H1 (cell line): Measurements from ENCODE around the gene PRRG2. TPM values are rescaled to one million over a fixed set of nuclear protein-coding genes. Genes with fewer than 3 reads are reported as not detected.

ENCODE experiments used
- CTCF ChIA-PET: fragments of 300-600 bp; sonication (Branson Sonifier 250); formaldehyde crosslinking; loops from one replicate; lab custom pipeline; 2021; ENCODE audit not compliant: partially characterized antibody; lab: Charles Lee
- POLR2A ChIA-PET: fragments of 300-600 bp; sonication (Branson Sonifier 250); formaldehyde crosslinking; loops from one replicate; lab custom pipeline; 2021; ENCODE audit warnings: inconsistent platforms; ENCODE audit not compliant: partially characterized antibody; lab: Charles Lee
- DNase-seq, 2 experiments: peaks; one replicate each; pipeline versions ENCODE4 v3.0.0 to v3.0.0-alpha.2; 2010 to 2022; ENCODE audit warnings: low spot score in 2 of 2, low read depth in 1 of 2, mixed read lengths in 1 of 2
- FAIRE-seq: peaks from 2 replicates; lab custom pipeline; 2011; peaks lifted over from hg19 to GRCh38; lab: Jason Lieb, UNC
- H2AFZ ChIP-seq: 2 replicates; pipeline ENCODE4 v1.8.1; 2012; ENCODE audit warnings: low read length, inconsistent platforms
- H2AK5ac ChIP-seq: 2 replicates; pipeline ENCODE4 v1.6.1; 2013; ENCODE audit warnings: low read depth, low read length
- H2BK120ac ChIP-seq: replicated peaks from 2 replicates; pipeline ENCODE3; 2013; ENCODE audit warnings: low read depth, low read length, inconsistent platforms
- H2BK12ac ChIP-seq: 2 replicates; pipeline ENCODE4 v1.6.1; 2013; ENCODE audit warnings: low read depth, low read length
- H2BK15ac ChIP-seq: 2 replicates; pipeline ENCODE4 v1.6.1; 2013; ENCODE audit warnings: low read length
- H2BK20ac ChIP-seq: 2 replicates; pipeline ENCODE4 v1.6.1; 2013; ENCODE audit warnings: low read length
- H2BK5ac ChIP-seq: 2 replicates; pipeline ENCODE4 v1.6.1; 2013; ENCODE audit warnings: low read depth, low read length
- H3K14ac ChIP-seq: 2 replicates; pipeline ENCODE4 v1.6.1; 2013; ENCODE audit warnings: inconsistent platforms; ENCODE audit not compliant: insufficient read length
- H3K18ac ChIP-seq: 2 replicates; pipeline ENCODE4 v1.6.1; 2013; ENCODE audit warnings: low read length; ENCODE audit errors: extremely low read depth
- H3K23ac ChIP-seq: 2 replicates; pipeline ENCODE4 v1.6.1; 2013; ENCODE audit warnings: inconsistent platforms; ENCODE audit not compliant: insufficient read length
- H3K23me2 ChIP-seq: 2 replicates; pipeline ENCODE4 v1.6.1; 2013; ENCODE audit warnings: low read depth, low read length
- H3K27ac ChIP-seq: 2 replicates; pipeline ENCODE4 v1.6.1; 2011; ENCODE audit warnings: low read depth, low read length, inconsistent platforms
- H3K27me3 ChIP-seq, 4 experiments: replicated peaks in 1 of 4; 1 replicate in 1 of 4; 2 replicates in 3 of 4; pipeline versions ENCODE4 v1.6.1 to v1.8.1; 2011 to 2013; ENCODE audit warnings: low read length in 3 of 4, mild to moderate bottlenecking in 3 of 4, inconsistent platforms in 2 of 4, mixed read lengths in 2 of 4, moderate library complexity in 1 of 4; ENCODE audit not compliant: control insufficient read depth in 3 of 4, insufficient read depth in 3 of 4; ENCODE audit errors: extremely low read depth in 1 of 4
- H3K36me3 ChIP-seq, 4 experiments: 2 replicates each; pipeline versions ENCODE4 v1.6.1 to v1.8.1; 2011 to 2013; ENCODE audit warnings: mild to moderate bottlenecking in 4 of 4, low read length in 3 of 4, moderate library complexity in 2 of 4, control low read depth in 1 of 4, inconsistent platforms in 1 of 4; ENCODE audit not compliant: insufficient read depth in 4 of 4, control insufficient read depth in 2 of 4
- H3K4ac ChIP-seq: replicated peaks from 2 replicates; pipeline ENCODE3; 2013; ENCODE audit warnings: low read length, low read depth, mixed read lengths, inconsistent platforms; ENCODE audit not compliant: insufficient read length
- H3K4me1 ChIP-seq, 4 experiments: replicated peaks in 1 of 4; 1 replicate in 1 of 4; 2 replicates in 3 of 4; pipeline versions ENCODE4 v1.6.1 to v1.8.1; 2011 to 2013; ENCODE audit warnings: low read length in 3 of 4, inconsistent platforms in 2 of 4, mixed read lengths in 1 of 4; ENCODE audit not compliant: insufficient read depth in 4 of 4, control insufficient read depth in 3 of 4
- H3K4me2 ChIP-seq, 2 experiments: 2 replicates each; pipeline versions ENCODE4 v1.6.1 to v1.8.1; 2011 to 2013; ENCODE audit warnings: low read depth in 2 of 2, low read length in 2 of 2, control low read depth in 1 of 2, inconsistent platforms in 1 of 2, mild to moderate bottlenecking in 1 of 2; ENCODE audit not compliant: insufficient read depth in 1 of 2
- H3K4me3 ChIP-seq, 4 experiments: fragments of 200-600, 300-600 bp in 1 of 4; sonication (generic), shearing (Covaris generic), sonication (Bioruptor Twin) in 1 of 4; 2 replicates each; pipeline versions ENCODE4 v1.5.1 to v1.8.1; 2011 to 2016; ENCODE audit warnings: low read length in 4 of 4, low read depth in 3 of 4, control low read depth in 2 of 4, inconsistent platforms in 2 of 4, mild to moderate bottlenecking in 2 of 4, mixed read lengths in 1 of 4, moderate library complexity in 1 of 4; ENCODE audit not compliant: insufficient read depth in 2 of 4; ENCODE audit errors: extremely low read depth in 1 of 4
- H3K56ac ChIP-seq: replicated peaks from 2 replicates; pipeline ENCODE3; 2013; ENCODE audit warnings: low read depth, mild to moderate bottlenecking, mixed read lengths, low read length, inconsistent platforms; ENCODE audit not compliant: insufficient read length
- H3K79me1 ChIP-seq: 2 replicates; pipeline ENCODE4 v1.6.1; 2013; ENCODE audit warnings: low read depth, low read length, control low read depth
- H3K79me2 ChIP-seq, 2 experiments: 2 replicates each; pipeline versions ENCODE4 v1.6.1 to v1.8.1; 2012 to 2013; ENCODE audit warnings: low read length in 2 of 2, mild to moderate bottlenecking in 2 of 2, inconsistent platforms in 1 of 2; ENCODE audit not compliant: insufficient read depth in 2 of 2, control insufficient read depth in 1 of 2
- H3K9ac ChIP-seq, 4 experiments: replicated peaks in 1 of 4; 1 replicate in 1 of 4; 2 replicates in 3 of 4; pipeline versions ENCODE4 v1.6.1 to v1.8.1; 2011 to 2013; ENCODE audit warnings: low read depth in 3 of 4, low read length in 3 of 4, control low read depth in 2 of 4, mild to moderate bottlenecking in 2 of 4, moderate library complexity in 2 of 4, inconsistent platforms in 1 of 4; ENCODE audit errors: extremely low read depth in 1 of 4
- H3K9me3 ChIP-seq, 2 experiments: 2 replicates each; pipeline versions ENCODE4 v1.6.1 to v1.8.1; 2012 to 2013; ENCODE audit warnings: mild to moderate bottlenecking in 2 of 2, moderate library complexity in 2 of 2, control low read depth in 1 of 2, inconsistent platforms in 1 of 2, low read depth in 1 of 2, low read length in 1 of 2, mixed read lengths in 1 of 2; ENCODE audit not compliant: insufficient read depth in 2 of 2
- H4K20me1 ChIP-seq, 2 experiments: replicated peaks in 1 of 2; 2 replicates each; pipeline versions ENCODE3 to v1.8.1; 2011 to 2013; ENCODE audit warnings: inconsistent platforms in 2 of 2, low read length in 2 of 2, mild to moderate bottlenecking in 1 of 2; ENCODE audit not compliant: insufficient read depth in 2 of 2, control insufficient read depth in 1 of 2
- H4K5ac ChIP-seq: 2 replicates; pipeline ENCODE4 v1.6.1; 2013; ENCODE audit warnings: low read length, low read depth, mixed read lengths, inconsistent platforms; ENCODE audit not compliant: insufficient read length
- H4K8ac ChIP-seq: 2 replicates; pipeline ENCODE4 v1.8.0; 2013; ENCODE audit warnings: mild to moderate bottlenecking, moderate library complexity, low read length, inconsistent platforms; ENCODE audit not compliant: insufficient read depth; ENCODE audit errors: extremely low read depth
- H4K91ac ChIP-seq: replicated peaks from 2 replicates; pipeline ENCODE3; 2013; ENCODE audit warnings: low read length, mixed read lengths, inconsistent platforms; ENCODE audit not compliant: insufficient read length
- SIN3A ChIP-seq, 2 experiments: IDR thresholded peaks in 1 of 2; conservative IDR thresholded peaks in 1 of 2; 2 replicates each; pipeline ENCODE4 v1.6.1; 2011 to 2012; ENCODE audit warnings: low read length in 2 of 2, improper control_type of control experiment in 1 of 2, low read depth in 1 of 2, mild to moderate bottlenecking in 1 of 2
- SP1 ChIP-seq: IDR thresholded peaks from 2 replicates; pipeline ENCODE4 v1.6.1; 2011; ENCODE audit warnings: low read depth, low read length
- WGBS, 2 experiments: shearing (Covaris generic) in 1 of 2; methylation state at CpG; one replicate each; pipeline versions ENCODE4 v1.1.6 to v1.1.7; 2013 to 2015; ENCODE audit warnings: low lambda C conversion rate in 2 of 2, mixed read lengths in 2 of 2, inconsistent platforms in 1 of 2, low coverage in 1 of 2, missing lambda C conversion rate in 1 of 2; ENCODE audit not compliant: insufficient replicate concordance in 2 of 2, insufficient coverage in 1 of 2, insufficient read length in 1 of 2; ENCODE audit errors: extremely low coverage in 1 of 2, missing lambda C conversion rate in 1 of 2; 5-methylcytosine and 5-hydroxymethylcytosine counted together
- polyA plus RNA-seq, 7 experiments: library from polyadenylated mRNA; depleted of rRNA in 3 of 7; stranded (reverse) in 5 of 7; unstranded in 2 of 7; fragments of >200 nt in 5 of 7; fragments of 200-250 nt in 2 of 7; gene quantifications; 1 replicate in 5 of 7; 2 replicates in 1 of 7; 4 replicates in 1 of 7; pipeline versions ENCODE4 v1.2.1 to v1.2.3, GENCODE V29; 2011 to 2013; ENCODE audit warnings: missing spikeins in 2 of 7, mixed read lengths in 2 of 7
- total RNA-seq: library from RNA; stranded (reverse); fragmentation: NEBNext Ultra II Directional; extraction: Animal tissue kit (Norgen Biotek cat#: 25700); gene quantifications from 2 replicates; pipeline ENCODE4 v1.2.1, GENCODE V29; 2021

The PRRG2 gene
- total and polyA plus RNA-seq, 2 of the 8 experiments (the other 6 are each of a cell fraction or from before 2014, with no cell fraction given), result 4.1 to 5.6 TPM

- peaks cover 0 to 7% (median 2%) of the 10 kb centered on the region in 4 experiments; a peak in 2 of 7 replicates for H3K4me1 ChIP-seq
- peaks cover 2% of the 10 kb centered on the region; the same call in 1 of the 2 replicates for H3K79me1 ChIP-seq
- no peak overlapping the region for H2BK15ac ChIP-seq
- H4K8ac ChIP-seq, result no peak overlapping the region
- H3K23ac ChIP-seq, result no peak overlapping the region
- WGBS, 2 experiments, result 94% methylated on average over 6 of the region's 6 CpGs; no CpG with 5 or more reads in 1 of the 2 experiments
- H4K5ac ChIP-seq, result no peak overlapping the region
- no peak overlapping the region for H3K4ac ChIP-seq
- peaks cover 0 to 7% of the 10 kb centered on the region in 2 experiments for H4K20me1 ChIP-seq
- H3K23me2 ChIP-seq, result no peaks in the 10 kb centered on the region
- no peak overlapping the region for H2BK12ac ChIP-seq
- no peak overlapping the region for H2BK120ac ChIP-seq
- no peak overlapping the region; a peak in 1 of 7 replicates for H3K9ac ChIP-seq
- H3K4me2 ChIP-seq, result no peak overlapping the region
- ChIA-PET POLR2A (interaction anchor here (1.3 kb wide), 1 partner anchor 16 kb away, joined by 3 read pairs; no protein-coding TSS in a partner anchor), CTCF (interaction anchor here (0.7 to 1.7 kb wide), 6 partner anchors 10 to 126 kb away, joined by 3 to 6 read pairs (median 4); no protein-coding TSS in a partner anchor)
- H3K18ac ChIP-seq, result no peak overlapping the region
- H3K27ac ChIP-seq, result no peak overlapping the region
- FAIRE-seq, result no peak
- H3K56ac ChIP-seq, result no peak overlapping the region
- H3K4me3 ChIP-seq, result no peak overlapping the region
- peaks cover 0 to 31% of the 10 kb centered on the region in 2 experiments; a peak in 3 of 4 replicates for H3K79me2 ChIP-seq
- H4K91ac ChIP-seq, result no peak overlapping the region
- no peak for DNase-seq
- H3K9me3 ChIP-seq, result no peaks in the 10 kb centered on the region
- no peak overlapping the region for H2AFZ ChIP-seq
- H3K14ac ChIP-seq, result no peak overlapping the region
- peaks cover 0 to 6% (median 1%) of the 10 kb centered on the region in 4 experiments; a peak in 4 of 8 replicates for H3K36me3 ChIP-seq
- no peak overlapping the region for H2BK5ac ChIP-seq
- H2BK20ac ChIP-seq, result no peak overlapping the region
- H3K27me3 ChIP-seq, result no peaks in the 10 kb centered on the region
- H2AK5ac ChIP-seq, result 0 out of 2 replicates have a peak overlapping the region, but pooled peaks have one; percentile 48
- TF ChIP-seq SP1, result no peak
- no peak for TF ChIP-seq SIN3A (conservative IDR thresholded peaks at IDR 0.05 in 1 of 2, IDR thresholded peaks at IDR 0.05 in 1 of 2; ENCODE audit: low read depth in 1 of 2, low read length in 2 of 2)
These were observed 16.5 kb upstream of the PRRG2 start for GRCh38 chr19:49564616-49565045.
